Measurements from ENCODE around the gene TAOK3. TPM values are rescaled to one million over a fixed set of nuclear protein-coding genes. Genes with fewer than 3 reads are reported as not detected.

Gene TAOK3
- total and polyA plus RNA-seq, 10 of the 15 experiments (the other 5 are each of a cell fraction or from before 2014, with no cell fraction given), result 41.3 to 131 (median 57.8) TPM

- CTCF ChIA-PET, result interaction anchor here (0.6 to 2.0 kb wide), 6 partner anchors 29 to 1167 kb away, joined by 3 to 8 read pairs (median 4); no protein-coding TSS in a partner anchor
- SMC1A ChIA-PET (ENCODE audit: uncharacterized antibody, unreplicated experiment), result interaction anchor here (0.7 to 4.2 kb wide), 10 partner anchors 10 to 55 kb away, joined by 3 to 44 read pairs (median 4); no protein-coding TSS in a partner anchor
- Histone ChIP-seq H4K20me1 (ENCODE audit: control insufficient read depth, insufficient read depth) (no peaks in the 10 kb centered on the region), H3K4me1 (ENCODE audit: control insufficient read depth, insufficient read depth, low read length) (peaks cover 18% of the 10 kb centered on the region), H3K9me3 (replicated peaks; ENCODE audit: control insufficient read depth, insufficient read depth, low read length) (peaks cover 3% of the 10 kb centered on the region; the same call in 2 of the 3 replicates), H2AFZ (ENCODE audit: control insufficient read depth, low read depth, low read length) (no peak overlapping the region), H3K9ac (ENCODE audit: control insufficient read depth, insufficient read depth, low read length) (no peak overlapping the region), H3K4me3 (no peak overlapping the region), H3K27me3 (replicated peaks in 1 of 2; ENCODE audit: control insufficient read depth in 2 of 2, insufficient read depth in 2 of 2, low read length in 1 of 2) (no peaks in the 10 kb centered on the region), H3K79me2 (ENCODE audit: control insufficient read depth, insufficient read depth, low read length) (peaks cover 54% of the 10 kb centered on the region), H3K27ac (ENCODE audit: control insufficient read depth, insufficient read depth) (peak overlapping the region; percentile 65), H3K36me3 (ENCODE audit: control insufficient read depth in 2 of 2, insufficient read depth in 2 of 2, low read length in 1 of 2) (no peaks in the 10 kb centered on the region), H3K4me2 (ENCODE audit: control insufficient read depth, insufficient read depth) (peak overlapping the region; percentile 13; the same call in 1 of the 2 replicates)
- BruUV-seq (replicated peaks), result no TSS peak
- 96% methylated on average over 3 of the region's 3 CpGs for WGBS (ENCODE audit: insufficient coverage, insufficient replicate concordance, low lambda C conversion rate, missing lambda C conversion rate)
- RAD21 ChIA-PET (ENCODE audit: unreplicated experiment), result interaction anchor here (0.7 to 1.9 kb wide), 9 partner anchors 16 to 144 kb away, joined by 3 to 6 read pairs (median 3); partner anchors contain the start of gene SUDS3
- FAIRE-seq (no peak), DNase-seq (ENCODE audit: low read depth, low spot score) (no peak), ATAC-seq (no peak)
- intact Hi-C loops (cut with micrococcal nuclease; ENCODE audit: unreplicated experiment) (no loop called here), in situ Hi-C loops (cut with MboI) (no loop called here)
- POLR2A ChIA-PET, result interaction anchor here (1.0 to 3.7 kb wide), 4 partner anchors 12 to 42 kb away, joined by 3 to 21 read pairs (median 5); no protein-coding TSS in a partner anchor
- TF ChIP-seq SUZ12 (IDR thresholded peaks at IDR 0.05; ENCODE audit: unreplicated experiment), result no peak
- TF ChIP-seq SREBF2 (IDR thresholded peaks at IDR 0.05; ENCODE audit: low read length), result no peak
- no peak for TF ChIP-seq GATAD2B (conservative IDR thresholded peaks at IDR 0.05; ENCODE audit: low read depth)
- TF ChIP-seq ZSCAN29 (IDR thresholded peaks at IDR 0.05), result no peak
- no peak for TF ChIP-seq KAT2A (conservative IDR thresholded peaks at IDR 0.05; ENCODE audit: control insufficient read depth, low read depth, low read length)
- no peak for TF ChIP-seq IRF5 (IDR thresholded peaks at IDR 0.05; ENCODE audit: borderline replicate concordance)
- no peak for TF ChIP-seq RAD21 (IDR thresholded peaks at IDR 0.05; ENCODE audit: insufficient read depth, low read depth, low read length)
- TF ChIP-seq SRF (IDR thresholded peaks at IDR 0.05; ENCODE audit: low read depth in 2 of 2, low read length in 2 of 2), result no peak
- TF ChIP-seq MXI1 (IDR thresholded peaks at IDR 0.05; ENCODE audit: low read depth, low read length), result no peak
- TF ChIP-seq FOXM1 (IDR thresholded peaks at IDR 0.05; ENCODE audit: low read depth, low read length), result no peak
- no peak for TF ChIP-seq IKZF2 (IDR thresholded peaks at IDR 0.05)
- no peak for TF ChIP-seq SMARCA5 (IDR thresholded peaks at IDR 0.05)
- no peak for TF ChIP-seq IRF3 (IDR thresholded peaks at IDR 0.05)
- TF ChIP-seq E2F8 (IDR thresholded peaks at IDR 0.05; ENCODE audit: low read depth, partially characterized antibody), result no peak
- TF ChIP-seq POU2F2 (IDR thresholded peaks at IDR 0.05; ENCODE audit: borderline replicate concordance, low read depth, low read length), result no peak
- TF ChIP-seq NBN (IDR thresholded peaks at IDR 0.05), result no peak
- no peak for TF ChIP-seq CREB1 (IDR thresholded peaks at IDR 0.05; ENCODE audit: low read depth)
- TF ChIP-seq MEF2B (IDR thresholded peaks at IDR 0.05; ENCODE audit: partially characterized antibody, poor library complexity, severe bottlenecking), result no peak
Measured at GRCh38 chr12:118328486-118329330, 44.0 kb downstream of the TAOK3 start.
